ENCODE results near the gene LPIN3.
A peak's percentile ranks its signal among the peaks of the same experiment; 100 is the strongest.

Gene LPIN3

GRCh38 chr20:41327178-41327577 lies 13.4 kb upstream of the LPIN3 start:
- no peak for DNase-seq

GRCh38 chr20:41329435-41330342 lies 10.9 kb upstream of the LPIN3 start:
- peak; percentile 66 to 77 for DNase-seq

GRCh38 chr20:41330343-41330720 lies 10.3 kb upstream of the LPIN3 start:
- no peak for DNase-seq

- DNase-seq = no peak
Observed at GRCh38 chr20:41330941-41331340, 9.7 kb upstream of the LPIN3 start.

- no peak for DNase-seq
Observed at GRCh38 chr20:41331731-41332130, 8.9 kb upstream of the LPIN3 start.

GRCh38 chr20:41334036-41334435 lies 6.6 kb upstream of the LPIN3 start:
- no peak for DNase-seq

- DNase-seq = no peak
Observed at GRCh38 chr20:41334443-41335421, 5.9 kb upstream of the LPIN3 start.

- no peak for DNase-seq
Observed at GRCh38 chr20:41335591-41335990, 5.0 kb upstream of the LPIN3 start.

- DNase-seq = no peak
Observed at GRCh38 chr20:41336711-41337492, 3.7 kb upstream of the LPIN3 start.

GRCh38 chr20:41339957-41340326 lies 679 bp upstream of the LPIN3 start:
- DNase-seq = peak; percentile 92 to 93

GRCh38 chr20:41342474-41343464 lies 2.1 kb downstream of the LPIN3 start:
- DNase-seq = no peak

GRCh38 chr20:41344477-41344876 lies 3.9 kb downstream of the LPIN3 start:
- no peak for DNase-seq

- DNase-seq = no peak
Observed at GRCh38 chr20:41344938-41345728, 4.5 kb downstream of the LPIN3 start.

GRCh38 chr20:41345729-41346067 lies 5.1 kb downstream of the LPIN3 start:
- DNase-seq = no peak

- no peak for DNase-seq
Observed at GRCh38 chr20:41347523-41348429, 7.2 kb downstream of the LPIN3 start.

GRCh38 chr20:41348430-41349172 lies 8.0 kb downstream of the LPIN3 start:
- DNase-seq = no peak

- DNase-seq = no peak
Observed at GRCh38 chr20:41349266-41349665, 8.6 kb downstream of the LPIN3 start.

GRCh38 chr20:41349943-41350342 lies 9.3 kb downstream of the LPIN3 start:
- DNase-seq = no peak

GRCh38 chr20:41350408-41350962 lies 9.9 kb downstream of the LPIN3 start:
- no peak for DNase-seq

Data from activated T-cell treated with anti-CD3 and anti-CD28 coated beads, Interleukin-2, amount 50 U/mL, for 48 hours (primary cell).